ENCODE data around the gene CRISPLD2. TPM values are rescaled to one million over a fixed set of nuclear protein-coding genes. Genes with fewer than 3 reads are reported as not detected.

The CRISPLD2 gene
- total RNA-seq, 4 donors from 2014 or later: 19.6 to 319 (median 84.3) TPM

- Histone ChIP-seq H3K27ac (peak overlapping the region in 2 of 4 donors; percentile 54 to 64), H3K27me3 (no peaks in the 10 kb centered on the region), H3K9me3 (no peaks in the 10 kb centered on the region), H3K4me1 (peaks cover 0 to 26% (median 1%) of the 10 kb centered on the region in 4 donors), H3K4me3 (no peak overlapping the region), H3K36me3 (no peaks in the 10 kb centered on the region)
- DNase-seq: peak in 1 of 3 donors; percentile 61
- TF ChIP-seq POLR2A (IDR thresholded peaks at IDR 0.05): no peak
- TF ChIP-seq CTCF (IDR thresholded peaks at IDR 0.05): no peak
These were observed 93.5 kb downstream of the CRISPLD2 start for GRCh38 chr16:84913315-84913714.

- Histone ChIP-seq H3K4me3 (no peak overlapping the region), H3K27ac (no peak overlapping the region), H3K27me3 (no peaks in the 10 kb centered on the region), H3K36me3 (no peaks in the 10 kb centered on the region), H3K9me3 (no peaks in the 10 kb centered on the region), H3K4me1 (peaks cover 0 to 26% (median 1%) of the 10 kb centered on the region in 4 donors)
- TF ChIP-seq CTCF (IDR thresholded peaks at IDR 0.05): no peak
- TF ChIP-seq POLR2A (IDR thresholded peaks at IDR 0.05): no peak
- DNase-seq: no peak
These were observed 94.5 kb downstream of the CRISPLD2 start for GRCh38 chr16:84914273-84914672.

- no peak overlapping the region for H3K4me3 ChIP-seq
- no peaks in the 10 kb centered on the region for H3K27me3 ChIP-seq
- H3K36me3 ChIP-seq: no peaks in the 10 kb centered on the region
- H3K9me3 ChIP-seq: no peaks in the 10 kb centered on the region
- TF ChIP-seq CTCF (IDR thresholded peaks at IDR 0.05) (no peak), POLR2A (IDR thresholded peaks at IDR 0.05) (no peak)
- H3K4me1 ChIP-seq: peaks cover 0 to 18% (median 1%) of the 10 kb centered on the region in 4 donors
- H3K27ac ChIP-seq: no peak overlapping the region
- DNase-seq: no peak
These were observed 96.4 kb downstream of the CRISPLD2 start for GRCh38 chr16:84916178-84916577.

- H3K36me3 ChIP-seq: no peaks in the 10 kb centered on the region
These were observed 97.1 kb downstream of the CRISPLD2 start for GRCh38 chr16:84916850-84917249.

GRCh38 chr16:84917492-84917891, 97.7 kb downstream of the CRISPLD2 start:
- Histone ChIP-seq H3K9me3 (no peaks in the 10 kb centered on the region), H3K27ac (no peak overlapping the region), H3K36me3 (no peaks in the 10 kb centered on the region), H3K27me3 (no peaks in the 10 kb centered on the region), H3K4me3 (no peak overlapping the region), H3K4me1 (peaks cover 0 to 20% (median 1%) of the 10 kb centered on the region in 4 donors)
- no peak for DNase-seq
- TF ChIP-seq CTCF (IDR thresholded peaks at IDR 0.05) (no peak), POLR2A (IDR thresholded peaks at IDR 0.05) (no peak)

More at GRCh38 chr16:84916850-84917249, 97.1 kb downstream of the CRISPLD2 start:
- Histone ChIP-seq H3K9me3 (no peaks in the 10 kb centered on the region), H3K4me1 (peaks cover 0 to 15% (median 1%) of the 10 kb centered on the region in 4 donors), H3K27ac (no peak overlapping the region), H3K4me3 (no peak overlapping the region), H3K27me3 (no peaks in the 10 kb centered on the region)
- DNase-seq: no peak
- TF ChIP-seq POLR2A (IDR thresholded peaks at IDR 0.05) (no peak), CTCF (IDR thresholded peaks at IDR 0.05) (no peak)

Measured in Peyer's patch (tissue), 4 donors.